Measurements from ENCODE around the gene LHX4.

The LHX4 gene

DNA sequence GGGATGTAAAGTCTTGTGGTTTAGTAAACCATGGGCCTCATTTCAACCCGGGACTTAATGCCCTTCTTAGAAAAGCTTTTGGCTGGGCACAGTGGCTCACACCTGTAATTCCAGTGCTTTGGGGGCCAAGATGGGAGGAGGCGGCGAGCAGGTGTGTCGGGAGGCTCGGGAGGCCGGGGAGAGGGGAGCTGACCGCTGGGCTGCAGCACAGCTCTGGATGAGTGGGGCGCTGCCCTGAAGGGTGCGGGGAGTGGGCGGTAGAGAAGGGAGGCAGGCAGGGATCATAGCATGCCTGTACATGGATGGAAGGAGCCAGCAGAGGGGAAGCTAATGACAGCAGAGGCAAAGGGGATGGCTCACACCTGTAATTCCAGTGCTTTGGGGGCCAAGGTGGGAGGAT is 31.0 kb downstream of the LHX4 start:
- TF ChIP-seq, protein P1, sequence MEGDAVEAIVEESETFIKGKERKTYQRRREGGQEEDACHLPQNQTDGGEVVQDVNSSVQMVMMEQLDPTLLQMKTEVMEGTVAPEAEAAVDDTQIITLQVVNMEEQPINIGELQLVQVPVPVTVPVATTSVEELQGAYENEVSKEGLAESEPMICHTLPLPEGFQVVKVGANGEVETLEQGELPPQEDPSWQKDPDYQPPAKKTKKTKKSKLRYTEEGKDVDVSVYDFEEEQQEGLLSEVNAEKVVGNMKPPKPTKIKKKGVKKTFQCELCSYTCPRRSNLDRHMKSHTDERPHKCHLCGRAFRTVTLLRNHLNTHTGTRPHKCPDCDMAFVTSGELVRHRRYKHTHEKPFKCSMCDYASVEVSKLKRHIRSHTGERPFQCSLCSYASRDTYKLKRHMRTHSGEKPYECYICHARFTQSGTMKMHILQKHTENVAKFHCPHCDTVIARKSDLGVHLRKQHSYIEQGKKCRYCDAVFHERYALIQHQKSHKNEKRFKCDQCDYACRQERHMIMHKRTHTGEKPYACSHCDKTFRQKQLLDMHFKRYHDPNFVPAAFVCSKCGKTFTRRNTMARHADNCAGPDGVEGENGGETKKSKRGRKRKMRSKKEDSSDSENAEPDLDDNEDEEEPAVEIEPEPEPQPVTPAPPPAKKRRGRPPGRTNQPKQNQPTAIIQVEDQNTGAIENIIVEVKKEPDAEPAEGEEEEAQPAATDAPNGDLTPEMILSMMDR (IDR thresholded peaks at IDR 0.05; ENCODE audit: extremely low read depth, missing control alignments): no peak
- DNase-seq (ENCODE audit: low spot score): no peak

DNA sequence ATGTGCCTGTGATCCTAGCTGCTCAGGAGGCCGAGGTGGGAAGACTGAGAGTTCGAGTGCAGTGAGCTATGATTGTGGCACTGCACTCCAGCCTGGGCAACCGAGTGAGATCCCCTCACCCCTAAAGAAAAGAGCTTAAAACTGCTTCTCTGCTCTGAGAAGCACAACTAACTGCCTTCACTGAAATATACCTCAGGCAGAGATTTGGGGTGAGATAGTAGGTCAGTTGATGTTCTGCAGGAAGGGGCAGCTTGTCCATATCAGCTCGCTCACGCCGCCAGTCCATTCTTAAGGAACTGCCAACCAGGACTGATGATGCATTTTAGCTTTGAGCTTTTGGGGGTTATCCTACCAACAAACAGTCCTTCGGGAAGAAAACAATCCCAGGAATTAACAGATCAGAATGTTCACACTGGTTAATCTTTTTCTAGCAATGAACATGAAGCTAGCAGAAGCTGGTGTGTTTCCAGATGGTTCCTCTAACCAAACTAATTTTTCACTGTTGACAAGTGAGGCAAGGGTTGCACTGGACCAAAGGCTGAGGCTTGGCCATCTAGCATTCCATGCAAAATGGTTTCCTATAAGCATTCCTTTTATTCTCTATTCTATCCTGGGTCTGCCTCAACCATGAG is 31.6 kb downstream of the LHX4 start:
- DNase-seq (ENCODE audit: low spot score): no peak
- TF ChIP-seq, protein P1 (IDR thresholded peaks at IDR 0.05; ENCODE audit: extremely low read depth, missing control alignments): no peak

DNA sequence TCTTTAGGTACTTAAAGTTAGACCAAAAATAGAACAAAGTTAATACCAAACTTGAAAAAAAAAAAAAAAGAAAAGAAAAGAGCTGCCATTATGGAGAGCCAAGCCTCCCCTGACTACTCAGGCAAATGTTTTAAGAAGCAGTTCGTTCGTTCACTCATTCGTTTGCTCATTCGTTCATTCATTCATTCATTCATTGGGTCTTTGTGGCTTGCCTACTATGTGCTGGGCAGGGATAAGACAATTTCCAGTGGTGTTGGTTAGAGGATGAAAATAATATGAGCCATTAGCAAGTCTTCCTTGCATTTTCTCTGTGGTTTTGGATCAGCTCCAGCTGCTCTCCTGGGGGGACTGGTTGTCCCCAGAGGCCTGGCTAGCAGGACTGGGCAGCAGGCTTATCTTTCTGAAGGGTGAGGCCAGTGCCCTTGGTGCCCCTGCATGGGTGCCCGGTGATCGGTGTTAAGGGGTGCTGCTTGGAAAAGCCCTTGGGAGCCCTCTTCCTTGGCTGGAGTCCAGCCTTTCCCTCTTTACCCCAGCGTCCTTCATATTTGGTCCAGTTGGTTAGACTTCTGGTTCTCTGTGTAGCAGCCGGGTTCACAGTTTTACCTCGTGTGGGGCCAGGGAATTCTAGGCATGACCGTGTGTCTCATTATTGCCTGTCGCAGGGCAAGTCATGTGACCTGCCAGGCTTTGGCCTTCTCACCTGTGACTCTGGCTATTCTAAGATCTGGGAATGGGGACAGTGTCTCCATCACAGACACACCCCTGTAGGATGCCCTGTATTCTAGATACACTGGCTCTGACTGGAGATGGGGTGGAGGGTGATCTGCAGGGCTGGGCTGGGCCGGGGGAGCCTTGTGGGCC is 32.8 kb downstream of the LHX4 start:
- DNase-seq (ENCODE audit: low spot score): no peak
- TF ChIP-seq, protein P1 (IDR thresholded peaks at IDR 0.05; ENCODE audit: extremely low read depth, missing control alignments): no peak

DNA sequence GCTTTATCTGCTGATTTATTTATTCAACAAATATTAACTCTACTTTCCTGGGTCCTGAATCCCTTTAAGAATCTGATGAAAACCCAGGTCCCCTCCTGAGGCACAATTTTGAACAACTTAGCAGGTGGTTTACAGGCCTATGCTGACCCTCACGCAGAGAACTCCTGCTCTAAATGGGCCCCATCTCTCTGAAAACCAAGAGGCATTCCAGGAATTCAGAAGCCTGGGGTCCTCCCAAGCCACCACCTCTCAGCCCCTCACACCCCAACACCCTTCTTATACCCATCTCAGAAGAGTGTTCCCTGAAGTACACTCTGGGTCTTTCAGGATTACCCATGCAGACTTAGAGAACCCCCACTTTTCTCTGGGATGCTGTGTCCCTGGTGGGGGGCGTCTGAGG is 34.5 kb downstream of the LHX4 start:
- DNase-seq (ENCODE audit: low spot score): no peak
- TF ChIP-seq, protein P1 (IDR thresholded peaks at IDR 0.05; ENCODE audit: extremely low read depth, missing control alignments): no peak

DNA sequence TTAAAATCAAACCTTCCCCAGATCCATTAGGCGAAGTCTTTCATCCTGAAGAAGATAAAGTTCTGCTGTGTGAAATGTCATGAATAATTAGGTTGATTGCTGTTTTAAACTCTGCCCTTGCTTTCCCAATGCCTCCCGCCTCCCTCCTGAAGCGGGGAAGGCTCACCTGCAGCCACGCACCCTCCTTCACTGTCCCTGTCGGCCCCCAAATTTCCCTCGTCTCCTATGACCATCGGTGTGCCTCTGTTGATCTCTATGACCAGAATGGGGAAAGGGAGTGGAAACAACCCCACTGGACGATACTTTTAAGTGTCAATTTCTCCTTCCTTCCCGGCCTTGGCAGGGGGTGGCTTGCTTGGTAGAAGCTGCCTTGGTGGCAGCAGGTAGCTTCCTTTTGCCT is 35.1 kb downstream of the LHX4 start:
- TF ChIP-seq, protein P1 (IDR thresholded peaks at IDR 0.05; ENCODE audit: extremely low read depth, missing control alignments): no peak
- DNase-seq (ENCODE audit: low spot score): no peak

DNA sequence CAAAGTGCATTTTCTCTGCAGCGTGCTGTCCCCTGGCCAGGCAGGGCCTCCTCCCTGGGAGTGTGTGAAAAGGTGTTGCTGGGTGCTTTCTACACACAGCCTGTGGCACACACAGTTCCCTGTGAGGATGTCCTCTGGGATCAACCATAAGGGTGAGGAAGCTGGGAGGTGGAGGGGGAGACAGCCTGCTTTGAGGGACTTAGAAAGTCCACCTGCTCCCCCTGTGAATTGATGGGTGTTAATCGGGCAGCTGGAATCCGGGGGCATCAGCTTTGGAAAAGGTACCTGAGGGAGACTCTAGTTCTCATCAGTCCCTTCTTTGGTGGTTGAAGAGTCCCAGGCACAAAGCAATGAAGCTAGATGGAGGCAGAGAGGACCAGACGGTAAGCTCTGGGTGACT is 35.8 kb downstream of the LHX4 start:
- TF ChIP-seq, protein P1 (IDR thresholded peaks at IDR 0.05; ENCODE audit: extremely low read depth, missing control alignments): no peak

More for the DNA sequence above, 35.8 kb downstream of the LHX4 start:
- no peak for DNase-seq (ENCODE audit: low spot score)
